Activated CD8-positive, alpha-beta memory T cell treated with anti-CD3 and anti-CD28 coated beads, Interleukin-2, amount 50 U/mL, for 24 hours (primary cell): ENCODE results near the gene TMEM117.
"Not testable (repeated sequence)": the region's sequence is repeated elsewhere in the genome, so short reads cannot be mapped to it uniquely, and the experiment has no call there.

ENCODE experiments used
- DNase-seq: peaks from one replicate; pipeline ENCODE4 v3.0.0-alpha.2; 2020; ENCODE audit errors: extremely low read depth

TMEM117 gene

DNA sequence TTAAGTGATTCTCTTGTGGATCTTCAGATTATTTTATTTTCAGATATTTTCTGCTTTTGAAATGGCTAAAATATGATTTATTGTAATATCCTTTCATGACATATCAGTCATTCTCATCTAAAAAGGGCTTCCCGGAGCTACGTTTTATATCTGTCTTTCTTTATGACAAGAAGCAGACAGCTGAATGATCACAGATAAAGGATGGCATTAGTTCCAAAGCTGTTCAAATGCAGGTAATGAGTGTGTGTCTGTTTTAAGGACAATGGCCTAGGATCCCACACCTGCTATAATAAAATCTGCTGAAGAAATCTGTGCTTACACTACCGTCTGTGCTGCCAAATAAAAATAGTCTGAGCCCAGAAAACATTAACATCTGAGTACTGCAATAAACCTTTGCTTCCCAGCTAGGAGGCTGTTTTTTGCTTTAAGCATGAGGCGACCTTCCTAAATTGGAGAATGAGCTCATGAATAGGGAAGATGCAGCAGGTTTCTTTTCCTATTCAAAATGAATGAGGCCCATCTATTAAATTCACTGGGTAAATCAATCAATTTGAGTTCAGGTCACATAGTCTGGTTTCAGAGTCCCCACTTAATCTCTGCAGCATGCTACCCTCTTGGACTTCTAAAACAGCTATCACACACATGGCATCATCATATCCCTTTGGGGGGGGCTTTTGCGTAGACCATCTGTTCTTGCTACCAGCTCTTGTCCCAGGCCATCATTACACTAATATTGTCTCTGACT lies 541.7 kb downstream of the TMEM117 start:
- no peak for DNase-seq

DNA sequence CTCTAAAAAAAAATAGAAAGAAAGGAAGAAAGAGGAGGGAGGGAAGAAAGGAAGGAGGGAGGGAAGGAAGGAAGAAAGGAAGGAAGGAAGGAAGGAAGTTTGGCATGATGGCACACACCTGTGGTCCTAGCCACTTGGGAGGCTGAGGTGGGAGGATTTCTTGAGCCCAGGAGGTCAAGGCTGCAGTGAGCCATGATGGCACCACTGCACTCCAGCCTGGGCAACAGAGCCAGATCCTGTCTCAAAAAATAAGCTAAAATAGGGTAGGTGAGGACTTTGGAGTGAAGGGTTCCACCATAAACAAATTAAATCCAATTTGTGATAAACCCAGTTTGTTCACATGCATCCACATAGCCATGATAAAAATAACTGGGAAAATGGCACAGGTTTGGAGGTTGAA lies 543.2 kb downstream of the TMEM117 start:
- not testable (repeated sequence) for DNase-seq

DNA sequence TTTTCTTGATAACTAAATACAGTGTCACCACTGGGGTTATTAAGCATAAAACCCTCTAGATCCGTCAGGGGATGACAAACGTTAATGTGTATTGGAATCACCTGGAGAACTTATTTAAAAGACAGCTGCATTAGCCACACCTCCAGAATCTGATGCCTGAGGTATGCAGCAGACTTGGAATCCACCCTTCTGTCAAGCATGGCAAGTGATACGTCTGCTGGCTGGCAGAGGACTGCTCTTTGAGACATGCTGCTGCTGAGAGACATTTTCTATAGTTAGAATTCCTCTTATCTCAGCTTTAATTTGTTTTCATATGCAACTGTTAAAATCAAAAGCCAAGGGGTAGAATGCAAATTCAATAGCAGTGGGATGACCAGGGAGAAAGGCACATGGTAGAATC lies 544.0 kb downstream of the TMEM117 start:
- no peak for DNase-seq

DNA sequence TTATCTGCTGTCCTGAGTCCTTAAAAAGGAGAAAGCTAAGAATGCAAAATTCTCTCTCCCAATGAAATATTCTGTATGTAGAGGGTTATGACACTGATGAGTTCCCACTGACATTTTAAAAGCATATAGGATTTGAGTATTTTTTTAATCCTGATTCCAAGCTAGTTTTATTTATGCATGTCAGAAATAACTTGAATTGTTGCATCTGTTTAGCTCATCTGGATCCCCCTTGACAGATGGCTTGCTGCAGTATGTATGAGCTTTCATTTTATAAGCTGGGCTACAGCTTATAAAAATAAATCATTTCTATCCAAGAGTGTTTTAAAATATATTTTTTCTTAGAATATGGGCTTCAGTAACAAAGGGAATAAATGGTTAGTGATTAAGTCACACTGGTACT lies 545.0 kb downstream of the TMEM117 start:
- DNase-seq: no peak

DNA sequence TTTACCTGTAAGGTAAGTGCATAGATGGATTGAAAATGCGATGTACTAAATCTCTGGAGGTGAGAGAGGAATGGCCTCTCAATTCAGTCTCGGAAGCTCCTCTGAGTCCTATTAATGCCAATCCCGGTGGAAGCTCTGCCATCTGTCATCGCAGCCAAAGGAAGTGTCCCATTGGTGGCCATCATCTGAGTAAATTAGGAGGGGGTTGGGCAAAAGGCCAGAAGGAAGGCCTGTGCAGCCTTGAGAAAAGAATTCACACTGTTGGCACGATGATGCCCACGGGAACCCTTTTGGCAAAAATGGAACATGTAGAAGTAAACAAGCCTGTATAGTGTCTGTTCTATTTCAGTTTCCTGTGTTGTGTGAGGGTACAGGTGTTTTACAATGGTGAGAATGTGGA lies 545.5 kb downstream of the TMEM117 start:
- no peak for DNase-seq

DNA sequence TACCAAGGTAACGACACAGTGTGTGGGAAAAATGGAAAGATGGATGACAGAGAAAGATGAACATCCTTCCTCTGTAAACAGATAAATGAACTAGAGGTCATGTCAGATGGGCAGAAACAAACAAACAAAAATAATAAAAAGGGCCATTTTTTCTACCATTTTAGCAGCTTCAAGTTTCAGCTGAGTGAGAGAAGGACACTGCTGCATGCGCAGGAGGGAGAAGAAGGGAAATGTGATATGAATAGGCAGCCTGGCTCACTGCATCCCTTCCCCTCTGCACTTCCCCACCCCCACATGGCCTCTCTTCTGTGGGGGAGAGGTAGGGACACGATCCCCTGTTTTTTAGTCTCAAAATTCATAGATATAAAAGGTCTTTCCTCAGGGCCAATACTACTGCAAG lies 548.3 kb downstream of the TMEM117 start:
- DNase-seq: no peak

DNA sequence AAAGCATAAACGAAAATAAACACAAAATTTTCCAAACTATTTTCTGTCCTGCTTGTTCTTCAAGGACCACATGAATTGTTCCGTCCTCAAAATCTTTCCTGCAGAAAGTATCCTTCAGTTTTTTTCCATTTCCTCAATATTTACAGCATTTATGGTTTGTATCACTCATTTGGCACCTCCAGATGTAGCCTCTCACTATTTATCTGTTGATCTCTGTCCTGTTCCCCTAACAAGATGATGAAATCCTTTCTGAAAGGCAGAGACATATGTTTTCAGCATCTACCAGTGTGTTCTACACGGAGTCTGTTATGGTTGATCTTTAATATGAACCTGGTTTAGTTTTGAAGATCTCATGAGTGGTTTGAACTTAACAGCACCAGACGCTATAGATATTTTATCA lies 550.1 kb downstream of the TMEM117 start:
- no peak for DNase-seq

DNA sequence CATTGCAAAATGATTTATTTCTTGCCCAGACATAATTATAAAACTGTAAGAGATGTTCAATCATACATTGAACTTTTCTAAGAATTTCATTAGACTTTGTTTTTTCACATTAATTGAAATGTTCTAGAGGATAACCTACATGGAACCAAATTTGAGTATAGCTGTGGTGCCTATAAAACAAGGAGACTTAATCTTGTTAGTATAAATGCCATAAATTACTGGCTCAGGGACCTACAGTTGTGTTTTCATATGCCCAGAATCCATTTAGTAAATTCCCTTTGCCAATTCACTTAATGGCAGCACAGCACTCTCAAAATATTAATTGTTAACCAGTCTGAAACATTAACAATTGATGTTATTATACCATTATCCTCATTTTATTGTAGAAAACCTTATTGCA lies 551.7 kb downstream of the TMEM117 start:
- no peak for DNase-seq

DNA sequence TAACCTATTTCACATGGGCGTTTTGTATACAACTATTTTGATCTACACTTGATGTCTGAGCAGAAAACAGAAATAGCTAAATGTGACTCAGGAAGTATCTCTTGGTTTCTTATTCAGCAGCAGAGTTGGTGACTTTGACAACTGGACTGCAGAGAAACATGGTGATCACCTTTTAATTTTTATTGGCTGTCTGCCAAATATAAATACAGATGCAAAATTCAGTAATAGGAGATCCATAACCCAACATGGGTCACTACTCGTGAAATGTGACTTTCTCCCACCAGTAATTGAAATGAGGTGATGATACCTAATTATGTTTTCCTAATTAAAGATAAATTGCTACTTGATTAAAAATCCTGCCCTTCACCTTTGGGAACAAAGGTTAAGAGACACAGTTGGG lies 553.2 kb downstream of the TMEM117 start:
- no peak for DNase-seq

DNA sequence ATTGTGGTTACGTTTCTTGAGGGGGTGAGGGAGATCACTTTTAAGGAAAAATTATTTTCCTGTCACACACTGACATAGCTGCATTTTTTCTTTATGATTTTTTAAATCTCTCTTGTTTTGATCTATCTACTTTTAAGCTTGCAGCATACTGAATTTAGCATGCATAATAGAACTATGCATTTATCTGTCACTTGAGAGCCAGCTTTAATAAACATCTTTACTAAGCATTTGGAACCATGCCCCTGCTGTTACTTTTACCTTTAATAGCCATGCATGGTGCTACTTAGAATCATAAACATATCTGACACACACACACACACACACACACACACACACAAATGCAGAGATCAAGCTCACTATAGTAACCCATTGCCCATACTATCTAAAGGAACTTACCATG lies 554.0 kb downstream of the TMEM117 start:
- DNase-seq: no peak

DNA sequence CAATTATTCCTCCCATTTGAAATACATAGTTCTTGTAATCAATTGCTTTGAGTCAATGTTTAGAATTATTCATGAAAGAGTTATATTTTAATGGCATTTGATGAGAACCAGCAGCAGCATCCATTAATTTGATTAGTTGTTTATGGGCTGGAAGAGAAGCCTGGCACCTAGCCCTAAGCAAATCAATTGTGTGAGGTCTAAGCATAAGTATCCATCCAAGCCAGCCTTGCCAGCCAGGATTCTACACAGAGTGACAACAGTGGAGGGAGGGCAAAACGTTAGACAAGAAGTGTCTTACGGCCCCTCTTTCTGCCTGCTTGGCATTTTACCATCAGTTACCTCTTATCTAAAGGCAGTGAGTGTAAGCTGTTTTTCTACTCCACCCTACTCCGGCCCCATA lies 561.8 kb downstream of the TMEM117 start:
- DNase-seq: no peak

DNA sequence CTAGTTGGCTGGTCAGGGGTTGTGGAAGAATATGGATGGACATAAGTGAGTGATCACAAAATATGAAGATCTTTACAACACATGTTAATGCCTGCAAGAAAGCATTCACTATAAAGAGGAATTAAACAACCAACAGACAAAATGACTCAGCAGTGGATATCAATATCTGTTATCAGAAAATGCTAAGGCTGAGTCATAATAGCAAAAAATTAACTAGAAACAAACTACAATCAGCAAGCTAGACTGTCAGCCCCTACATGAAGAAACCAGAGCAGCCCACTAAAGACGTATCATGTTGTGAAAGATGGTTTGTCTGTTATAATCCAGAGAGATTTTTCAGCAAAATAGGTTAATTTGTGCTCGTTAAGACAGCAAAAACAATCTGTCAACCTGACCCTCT lies 567.3 kb downstream of the TMEM117 start:
- no peak for DNase-seq

DNA sequence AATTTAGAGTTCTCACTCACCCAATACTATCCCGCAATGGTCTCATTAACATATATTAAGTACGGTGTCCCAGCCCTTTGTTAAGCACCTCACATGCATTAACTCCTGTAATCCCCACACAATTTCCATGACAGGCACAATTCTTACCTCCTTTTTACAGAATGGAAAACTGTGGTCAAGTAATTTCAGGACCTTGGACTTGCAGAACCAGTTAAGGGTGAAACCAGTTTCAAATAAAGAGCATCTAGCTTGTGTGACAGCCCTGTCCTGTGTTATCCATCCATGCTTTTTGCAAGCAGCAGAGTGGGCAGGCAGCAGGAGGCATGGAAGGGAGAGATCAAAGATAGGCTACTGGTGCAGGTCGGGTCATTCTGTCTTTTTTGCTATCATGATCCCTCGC lies 569.4 kb downstream of the TMEM117 start:
- no peak for DNase-seq

DNA sequence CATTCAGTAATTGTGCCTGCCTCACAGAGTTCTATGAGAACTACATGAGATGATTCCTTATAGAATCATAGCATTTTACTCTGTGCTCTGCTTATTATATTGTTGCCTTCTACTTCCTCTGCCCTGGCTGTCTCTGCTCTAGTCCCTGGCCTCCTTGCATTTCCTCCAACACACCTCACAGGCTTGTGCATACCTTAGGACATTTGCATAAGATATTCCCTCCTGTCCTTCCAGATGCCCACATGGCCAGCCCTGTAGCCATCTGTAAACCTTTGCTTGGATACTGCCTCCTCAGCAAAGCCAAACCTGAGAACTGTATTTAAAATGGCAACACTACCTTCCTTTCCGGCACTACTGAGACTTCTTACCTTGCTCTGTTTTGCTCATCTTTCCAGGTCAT lies 586.7 kb downstream of the TMEM117 start:
- no peak for DNase-seq

DNA sequence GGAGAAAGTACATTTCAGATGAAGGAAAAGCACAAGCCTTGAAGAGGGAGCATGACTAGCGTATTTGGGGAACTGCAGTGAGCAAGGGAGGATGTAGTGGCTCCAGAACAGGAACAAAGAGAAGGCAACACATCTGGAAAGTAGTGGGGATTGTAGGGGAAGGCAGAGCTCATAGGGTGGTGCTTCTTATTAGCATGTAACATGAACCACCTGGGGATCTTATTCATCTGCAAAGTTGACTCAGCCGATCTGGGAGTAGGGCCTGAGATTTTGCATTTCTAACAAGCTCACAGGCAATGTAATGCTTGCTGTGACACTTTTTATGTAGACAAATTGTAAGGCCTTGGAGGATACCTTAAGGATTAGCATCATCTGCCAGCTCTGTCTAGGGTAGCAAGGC lies 592.9 kb downstream of the TMEM117 start:
- no peak for DNase-seq

DNA sequence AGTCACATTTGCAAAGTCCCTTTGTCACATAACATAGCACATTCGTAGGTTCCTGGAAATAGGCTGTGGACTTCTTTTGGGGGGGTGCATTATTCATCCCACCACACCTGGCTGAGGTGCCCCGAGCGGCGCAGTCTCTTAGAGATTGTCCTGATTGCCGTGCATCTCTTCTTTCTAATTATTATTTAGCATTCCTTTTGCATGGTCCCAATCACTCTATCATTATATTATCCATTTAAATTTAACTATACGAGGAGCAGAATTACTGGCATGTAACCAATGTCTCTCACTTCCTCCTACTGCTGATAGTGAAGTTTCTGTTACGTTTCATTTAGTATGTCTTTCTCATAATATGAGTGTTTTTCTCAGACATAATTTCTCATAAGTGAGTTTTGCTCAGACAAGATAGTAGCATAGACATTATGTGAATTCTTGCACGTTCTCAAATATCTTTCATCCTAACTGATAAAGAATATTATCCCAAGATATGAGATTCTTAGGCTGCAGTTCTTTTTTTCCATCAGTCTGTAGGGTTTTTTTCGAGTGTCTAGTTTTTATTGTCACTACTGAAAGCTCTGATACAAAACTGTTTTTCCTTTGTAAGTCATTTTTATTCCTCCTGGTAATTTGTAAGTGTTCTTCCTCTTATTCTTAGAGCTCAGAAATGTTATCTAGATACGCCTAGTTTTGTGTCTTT lies 595.9 kb downstream of the TMEM117 start:
- no peak for DNase-seq

DNA sequence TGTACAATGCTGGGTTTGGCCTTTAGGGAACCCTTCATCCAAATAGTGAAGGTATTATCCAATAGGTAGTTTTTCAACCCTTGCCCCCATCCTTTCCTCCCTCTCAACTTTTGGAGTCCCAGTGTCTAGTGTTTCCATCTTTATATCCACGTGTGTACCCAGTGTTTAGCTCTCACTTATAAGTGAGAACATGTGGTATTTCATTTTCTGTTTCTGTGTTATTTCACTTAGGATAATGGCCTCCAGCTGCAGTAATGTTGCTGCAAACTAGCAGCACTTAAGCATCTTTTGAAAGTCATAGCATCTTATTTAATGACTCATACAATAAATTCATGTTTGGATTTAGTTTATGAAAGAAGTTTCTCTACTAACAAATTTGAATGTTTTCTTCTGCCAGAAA lies 597.8 kb downstream of the TMEM117 start:
- no peak for DNase-seq

DNA sequence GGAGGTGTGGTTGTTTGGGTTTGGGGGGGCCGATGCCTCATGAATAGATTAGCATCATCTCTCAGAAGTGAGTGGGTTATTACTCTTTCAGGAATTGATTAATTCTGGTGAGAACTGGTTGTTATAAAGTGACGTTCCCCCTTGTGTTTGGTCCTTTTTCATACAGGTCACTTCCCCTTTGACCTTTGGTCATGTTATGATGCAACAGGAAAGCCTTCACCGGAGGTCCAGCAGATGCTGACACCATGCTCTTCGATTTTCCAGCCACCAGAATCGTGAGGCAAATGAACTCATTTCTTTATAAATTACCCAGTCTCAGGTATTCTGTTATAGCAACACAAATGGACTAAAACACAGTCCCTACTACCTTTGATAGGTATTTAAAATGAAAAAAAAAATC lies 600.9 kb downstream of the TMEM117 start:
- DNase-seq: no peak
